Thymus (tissue), 11 donors: Measurements from ENCODE around the gene SKI. TPM values are rescaled to one million over a fixed set of nuclear protein-coding genes. Genes with fewer than 3 reads are reported as not detected.
A peak's percentile ranks its signal among the peaks of the same experiment; 100 is the strongest.

Experiments
- DNase-seq, 9 donors: peaks; one replicate each; pipeline ENCODE4 v3.0.0-alpha.2; 2013; ENCODE audit warnings: low spot score in 9 of 9, low read depth in 6 of 9, missing footprints in 1 of 9
- H3K27ac ChIP-seq, 2 donors: one replicate each; pipeline ENCODE4 v1.5.1; 2013; ENCODE audit warnings: control low read depth in 1 of 2, low read depth in 1 of 2, low read length in 1 of 2, mild to moderate bottlenecking in 1 of 2, moderate library complexity in 1 of 2
- H3K27me3 ChIP-seq, 2 donors: one replicate each; pipeline ENCODE4 v1.5.1; 2013; ENCODE audit warnings: low read length in 1 of 2; ENCODE audit not compliant: control insufficient read depth in 2 of 2, insufficient read depth in 1 of 2
- H3K36me3 ChIP-seq, 2 donors: one replicate each; pipeline ENCODE4 v1.5.1; 2013; ENCODE audit warnings: low read length in 1 of 2, mild to moderate bottlenecking in 1 of 2, moderate library complexity in 1 of 2; ENCODE audit not compliant: control insufficient read depth in 2 of 2, insufficient read depth in 2 of 2
- H3K4me1 ChIP-seq, 2 donors: one replicate each; pipeline ENCODE4 v1.5.1; 2013; ENCODE audit warnings: low read length in 2 of 2; ENCODE audit not compliant: control insufficient read depth in 2 of 2, insufficient read depth in 2 of 2
- H3K4me3 ChIP-seq, 2 donors: one replicate each; pipeline ENCODE4 v1.5.1; 2013; ENCODE audit warnings: low read length in 2 of 2, control low read depth in 1 of 2, mild to moderate bottlenecking in 1 of 2
- H3K9me3 ChIP-seq, 2 donors: one replicate each; pipeline ENCODE4 v1.5.1; 2013; ENCODE audit warnings: low read length in 1 of 2, mild to moderate bottlenecking in 1 of 2; ENCODE audit not compliant: control insufficient read depth in 2 of 2, insufficient read depth in 1 of 2
- WGBS: extraction: QIAGEN DNeasy Blood & Tissue Kit; methylation state at CpG from one replicate; pipeline ENCODE4 v1.1.7; 2013; 5-methylcytosine and 5-hydroxymethylcytosine counted together
- polyA plus RNA-seq: library from polyadenylated mRNA; stranded (reverse); fragments of 200-250 nt; gene quantifications from one replicate; pipeline ENCODE4 v1.2.3, GENCODE V29; 2013
- total RNA-seq: library from RNA; stranded (reverse); fragments of 120-200 nt; gene quantifications from one replicate; pipeline ENCODE4 v1.2.4, GENCODE V29; 2013
- donor health status: healthy.

The SKI gene
- total and polyA plus RNA-seq, 2 donors: 5.3 to 16.4 TPM

GRCh38 chr1:2288311-2288710 lies 60.2 kb downstream of the SKI start:
- H3K27ac ChIP-seq: peak overlapping the region in 1 of 2 donors; percentile 46
- no peaks in the 10 kb centered on the region for H3K36me3 ChIP-seq
- H3K27me3 ChIP-seq: peaks cover 5 to 34% of the 10 kb centered on the region in 2 donors
- H3K9me3 ChIP-seq: peaks cover 0 to 5% of the 10 kb centered on the region in 2 donors
- whole genome bisulfite sequencing: 55% methylated on average over 10 of the region's 10 CpGs
- H3K4me3 ChIP-seq: no peak overlapping the region
- peak in 5 of 9 donors; percentile 50 to 81 (median 60) for DNase-seq
- peaks cover 21 to 56% of the 10 kb centered on the region in 2 donors for H3K4me1 ChIP-seq

- H3K27me3 ChIP-seq: peaks cover 5 to 34% of the 10 kb centered on the region in 2 donors
- no peaks in the 10 kb centered on the region for H3K36me3 ChIP-seq
- peaks cover 21 to 61% of the 10 kb centered on the region in 2 donors for H3K4me1 ChIP-seq
- H3K9me3 ChIP-seq: peaks cover 0 to 5% of the 10 kb centered on the region in 2 donors
- no peak overlapping the region for H3K4me3 ChIP-seq
- DNase-seq: no peak
- WGBS: 87% methylated on average over 20 of the region's 20 CpGs
- peak overlapping the region in 1 of 2 donors; percentile 46 for H3K27ac ChIP-seq
Observed at GRCh38 chr1:2288816-2289536, 60.9 kb downstream of the SKI start.

GRCh38 chr1:2289607-2290006 lies 61.5 kb downstream of the SKI start:
- Histone ChIP-seq H3K27ac (no peak overlapping the region), H3K4me3 (no peak overlapping the region), H3K4me1 (peaks cover 21 to 67% of the 10 kb centered on the region in 2 donors), H3K27me3 (peaks cover 5 to 35% of the 10 kb centered on the region in 2 donors), H3K9me3 (peaks cover 0 to 5% of the 10 kb centered on the region in 2 donors), H3K36me3 (no peaks in the 10 kb centered on the region)
- WGBS: 83% methylated on average over 9 of the region's 9 CpGs
- no peak for DNase-seq

- Histone ChIP-seq H3K27ac (peak overlapping the region; percentile 74 to 80), H3K27me3 (peaks cover 5 to 35% of the 10 kb centered on the region in 2 donors), H3K4me1 (peaks cover 21 to 72% of the 10 kb centered on the region in 2 donors), H3K36me3 (no peaks in the 10 kb centered on the region), H3K9me3 (peaks cover 0 to 5% of the 10 kb centered on the region in 2 donors), H3K4me3 (peak overlapping the region in 1 of 2 donors; percentile 34)
- DNase-seq: peak in 2 of 9 donors; percentile 37 to 45
- WGBS: 20% methylated on average over 7 of the region's 7 CpGs
Observed at GRCh38 chr1:2290171-2290578, 62.1 kb downstream of the SKI start.

GRCh38 chr1:2290595-2291510 lies 62.7 kb downstream of the SKI start:
- peak in 6 of 9 donors; percentile 66 to 88 (median 68) for DNase-seq
- peaks cover 5 to 35% of the 10 kb centered on the region in 2 donors for H3K27me3 ChIP-seq
- peak overlapping the region; percentile 74 to 84 for H3K27ac ChIP-seq
- WGBS: 4% methylated on average over 41 of the region's 41 CpGs
- no peaks in the 10 kb centered on the region for H3K36me3 ChIP-seq
- H3K4me3 ChIP-seq: peak overlapping the region; percentile 9 to 34
- H3K9me3 ChIP-seq: peaks cover 0 to 5% of the 10 kb centered on the region in 2 donors
- H3K4me1 ChIP-seq: peaks cover 21 to 72% of the 10 kb centered on the region in 2 donors

GRCh38 chr1:2291577-2291976 lies 63.5 kb downstream of the SKI start:
- Histone ChIP-seq H3K4me1 (peaks cover 21 to 72% of the 10 kb centered on the region in 2 donors), H3K9me3 (peaks cover 0 to 5% of the 10 kb centered on the region in 2 donors), H3K27ac (no peak overlapping the region), H3K27me3 (peaks cover 5 to 35% of the 10 kb centered on the region in 2 donors), H3K4me3 (no peak overlapping the region), H3K36me3 (no peaks in the 10 kb centered on the region)
- DNase-seq: no peak
- WGBS: 85% methylated on average over 5 of the region's 5 CpGs

- Histone ChIP-seq H3K36me3 (peaks cover 0 to 4% of the 10 kb centered on the region in 2 donors), H3K4me3 (no peak overlapping the region), H3K9me3 (no peaks in the 10 kb centered on the region), H3K4me1 (peaks cover 21 to 67% of the 10 kb centered on the region in 2 donors), H3K27ac (no peak overlapping the region), H3K27me3 (peaks cover 5 to 35% of the 10 kb centered on the region in 2 donors)
- WGBS: 96% methylated on average over 30 of the region's 30 CpGs
- no peak for DNase-seq
Observed at GRCh38 chr1:2292725-2293450, 64.8 kb downstream of the SKI start.

- no peak for DNase-seq
- H3K36me3 ChIP-seq: peaks cover 0 to 5% of the 10 kb centered on the region in 2 donors
Observed at GRCh38 chr1:2294033-2294724, 66.1 kb downstream of the SKI start.

More at GRCh38 chr1:2294033-2294724, 66.1 kb downstream of the SKI start:
- H3K27ac ChIP-seq: no peak overlapping the region
- 63% methylated on average over 23 of the region's 23 CpGs for WGBS
- peaks cover 19 to 60% of the 10 kb centered on the region in 2 donors for H3K4me1 ChIP-seq
- H3K27me3 ChIP-seq: peaks cover 5 to 33% of the 10 kb centered on the region in 2 donors
- H3K9me3 ChIP-seq: no peaks in the 10 kb centered on the region
- H3K4me3 ChIP-seq: no peak overlapping the region
